GM04504 (cell line): Measurements from ENCODE around the gene TRPM1.

Experiments
- DNase-seq: peaks from one replicate; pipeline ENCODE4 v3.0.0-alpha.2; 2012; ENCODE audit warnings: low read depth

TRPM1 gene

GRCh38 chr15:30973379-30973778, 128.1 kb downstream of the TRPM1 start:
- DNase-seq, result no peak

DNA sequence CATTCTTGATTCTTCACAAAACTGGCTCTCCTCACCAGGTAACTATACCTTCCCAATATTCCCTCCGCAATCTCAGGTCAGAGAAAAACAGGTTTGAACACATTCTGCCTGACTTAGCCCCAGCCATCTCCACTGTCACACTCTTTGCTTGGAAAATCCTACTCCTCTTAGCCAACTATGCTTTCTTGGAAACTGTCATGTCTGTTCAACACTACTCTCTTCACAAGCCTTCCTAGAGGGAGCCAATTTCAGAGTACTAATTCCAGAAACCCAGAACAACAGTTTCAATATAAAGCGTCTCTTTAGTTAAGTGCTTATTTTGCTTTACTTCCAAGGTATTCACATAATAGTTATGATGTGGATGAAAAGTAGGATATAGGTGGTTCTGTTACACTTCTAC, 131.8 kb downstream of the TRPM1 start:
- DNase-seq, result no peak

DNA sequence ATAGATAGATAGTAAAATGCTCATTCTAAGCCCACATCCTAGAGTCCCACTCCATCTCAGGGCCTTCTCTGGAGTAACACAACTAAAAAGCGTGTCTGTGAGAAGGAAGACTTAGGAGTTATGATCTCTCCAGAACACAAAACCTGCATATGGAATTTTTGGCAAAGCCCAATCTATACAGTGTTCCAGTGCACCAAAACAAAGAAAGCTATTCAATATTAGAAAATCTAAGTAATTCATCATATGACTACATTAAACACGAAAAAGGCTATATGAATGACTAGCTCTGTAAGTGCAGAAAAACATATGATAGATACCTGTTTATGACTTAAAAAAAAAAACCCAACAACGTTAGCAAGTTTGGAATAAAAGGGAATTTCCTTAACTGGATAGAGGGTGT, 137.8 kb downstream of the TRPM1 start:
- no peak for DNase-seq

GRCh38 chr15:30962659-30963058, 138.9 kb downstream of the TRPM1 start:
- no peak for DNase-seq

DNA sequence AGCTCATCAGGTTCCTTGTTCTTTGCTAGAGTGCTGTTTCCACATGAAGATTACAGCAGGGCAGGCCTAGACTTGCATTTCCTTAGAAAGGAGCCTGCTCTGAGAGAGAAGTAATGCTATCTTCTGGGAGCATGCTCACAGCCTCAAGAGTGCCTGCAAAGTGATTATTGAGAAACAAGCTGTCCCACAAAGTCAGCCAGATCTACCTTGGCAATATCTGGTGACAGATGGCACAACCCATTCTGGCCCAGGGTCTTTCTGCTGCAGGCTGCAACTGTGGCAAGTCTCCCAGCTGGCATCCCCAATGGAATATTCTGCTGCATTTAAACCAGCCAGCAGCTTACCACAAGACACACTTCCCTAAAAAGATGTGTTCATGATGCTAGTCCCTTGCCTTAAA, 139.4 kb downstream of the TRPM1 start:
- DNase-seq, result no peak

DNA sequence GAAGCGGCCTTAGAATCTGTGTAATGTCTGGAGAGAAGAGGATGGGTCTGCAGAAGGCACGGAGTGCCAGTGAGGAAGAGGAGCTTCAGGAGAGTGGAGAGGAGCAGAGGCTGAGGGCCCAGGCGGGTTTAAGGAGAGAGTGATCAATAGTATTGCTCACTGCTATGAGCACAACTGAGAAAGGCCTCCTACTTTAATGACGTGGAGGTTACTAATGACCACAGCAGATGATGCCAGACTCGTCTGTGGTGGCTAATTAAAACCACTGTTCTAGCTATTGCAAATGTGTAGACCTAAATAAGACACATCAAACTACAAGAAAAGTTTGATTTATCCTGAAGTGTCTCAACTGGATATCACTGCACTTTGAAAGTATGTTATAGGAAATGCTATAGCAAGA, 143.3 kb downstream of the TRPM1 start:
- no peak for DNase-seq

DNA sequence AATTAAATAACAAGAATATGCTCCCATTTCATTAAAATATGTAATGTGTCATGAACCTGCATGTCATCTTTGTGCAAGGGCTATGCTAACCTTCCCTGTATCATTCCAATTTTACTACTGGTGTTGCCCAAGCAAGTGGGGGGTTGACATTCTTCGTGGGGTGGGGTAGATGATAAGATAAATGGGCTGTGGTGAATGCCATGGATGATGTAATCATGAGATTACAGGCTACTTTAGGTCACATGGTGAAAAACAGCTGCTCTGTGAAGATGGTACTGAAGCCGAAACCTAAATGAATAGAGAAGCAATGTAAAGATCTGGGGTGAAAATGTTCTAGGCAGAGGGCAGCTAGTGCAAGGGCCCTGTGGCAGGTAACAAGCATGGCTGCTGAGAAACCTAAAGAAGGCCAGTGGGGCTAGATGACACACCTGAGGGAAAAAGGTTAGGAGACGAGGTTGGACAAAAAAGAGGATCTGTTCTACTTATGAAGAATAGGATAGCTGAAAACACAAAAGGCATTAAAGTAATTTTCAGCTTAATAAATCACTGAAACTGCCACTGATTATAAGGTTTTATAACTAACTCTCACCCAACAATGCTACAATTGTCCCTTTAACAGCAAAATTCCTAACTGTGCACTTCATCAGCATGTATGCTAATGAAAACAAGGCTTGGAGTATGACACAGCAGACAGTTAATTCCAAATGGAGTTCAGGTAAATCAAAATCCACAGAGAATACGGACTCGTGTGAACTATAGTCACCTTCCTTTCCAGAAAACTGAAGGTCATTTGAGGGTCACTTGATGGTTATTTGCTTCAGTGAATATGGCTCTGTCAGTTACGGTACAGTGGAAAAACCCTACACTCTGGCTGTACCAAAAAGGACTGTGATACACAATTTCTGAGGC, 145.1 kb downstream of the TRPM1 start:
- no peak for DNase-seq

- no peak for DNase-seq
These were observed 146.9 kb downstream of the TRPM1 start for GRCh38 chr15:30954674-30955073.

DNA sequence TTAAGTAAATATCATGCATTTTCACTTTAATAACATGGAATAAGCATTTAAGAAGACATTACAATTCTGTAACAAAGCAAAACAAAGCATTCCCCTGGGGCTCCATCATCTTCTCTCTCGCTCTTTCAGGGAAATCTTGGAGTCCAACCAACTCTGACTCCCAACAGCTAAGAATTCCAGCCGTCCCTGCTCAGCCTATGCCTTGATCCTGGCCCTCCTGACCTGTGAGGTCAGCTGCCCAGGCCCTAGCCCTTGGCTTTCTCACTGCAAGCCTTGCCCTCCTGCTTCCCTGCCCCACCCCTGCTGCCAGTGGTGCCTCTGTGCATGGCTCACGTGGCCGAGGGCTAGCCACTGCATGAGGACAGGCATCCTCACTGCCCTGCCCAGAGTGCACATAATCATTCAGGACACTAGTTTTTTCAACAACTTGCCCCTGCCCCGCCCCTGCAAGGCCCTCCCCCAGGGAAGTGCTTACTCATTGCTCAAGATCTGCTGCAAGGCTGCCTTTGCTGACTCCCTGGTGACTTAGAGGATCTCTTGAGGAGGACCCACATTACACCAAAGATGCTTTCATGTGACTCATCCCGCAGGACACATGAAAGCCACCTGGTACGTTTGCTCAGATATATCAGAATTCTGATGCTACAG, 147.7 kb downstream of the TRPM1 start:
- peak; percentile 85 for DNase-seq

GRCh38 chr15:30953183-30953582, 148.3 kb downstream of the TRPM1 start:
- DNase-seq, result no peak
